Gastroesophageal sphincter (tissue), 4 donors: ENCODE results near the gene CDC42BPB. TPM values are rescaled to one million over a fixed set of nuclear protein-coding genes. Genes with fewer than 3 reads are reported as not detected.

Experiments
- ATAC-seq: fragments of 150-250 bp; one replicate; pipeline ENCODE4 v1.9.1; 2016; ENCODE audit warnings: mild to moderate bottlenecking, moderate library complexity
- H3K27ac ChIP-seq, 4 donors: fragments of 200-600 bp; sonication (generic) in 3 of 4; 1 replicate in 3 of 4; 2 replicates in 1 of 4; pipeline ENCODE4 v1.5.1; 2016 to 2019
- H3K27me3 ChIP-seq: fragments of 200-600 bp; sonication (generic); one replicate; pipeline ENCODE4 v1.5.1; 2019
- H3K36me3 ChIP-seq, 2 donors: fragments of 200-600 bp; sonication (generic); one replicate each; pipeline ENCODE4 v1.5.1; 2019; ENCODE audit warnings: control low read depth in 1 of 2
- H3K4me1 ChIP-seq, 3 donors: fragments of 200-600 bp; sonication (generic); 1 replicate in 2 of 3; 2 replicates in 1 of 3; pipeline ENCODE4 v1.5.1; 2016 to 2019; ENCODE audit warnings: control low read depth in 2 of 3
- H3K4me3 ChIP-seq, 2 donors: fragments of 200-600 bp; sonication (generic); one replicate each; pipeline ENCODE4 v1.5.1; 2019; ENCODE audit warnings: mild to moderate bottlenecking in 1 of 2, moderate library complexity in 1 of 2
- H3K9me3 ChIP-seq, 3 donors: fragments of 200-600 bp; sonication (generic); one replicate each; pipeline ENCODE4 v1.5.1; 2017 to 2019; ENCODE audit warnings: control low read depth in 2 of 3
- CTCF ChIP-seq, 4 experiments: fragments of 200-600 bp in 2 of 4; fragments of 450-650 bp in 2 of 4; sonication (generic) in 1 of 4; IDR thresholded peaks; one replicate each; pipeline ENCODE4 v1.5.1; 2017 to 2019; ENCODE audit warnings: antibody characterized with exemption in 4 of 4, mild to moderate bottlenecking in 2 of 4, moderate library complexity in 2 of 4
- EP300 ChIP-seq: sonication (generic); formaldehyde crosslinking; IDR thresholded peaks from one replicate; pipeline ENCODE4 v1.6.1; 2017; ENCODE audit warnings: antibody characterized with exemption, mild to moderate bottlenecking
- POLR2A ChIP-seq, 2 donors: fragments of 450-650 bp; IDR thresholded peaks; one replicate each; pipeline ENCODE4 v1.6.1; 2017; ENCODE audit warnings: antibody characterized with exemption in 2 of 2, mild to moderate bottlenecking in 2 of 2, moderate library complexity in 1 of 2
- POLR2AphosphoS5 ChIP-seq: sonication (generic); formaldehyde crosslinking; IDR thresholded peaks from one replicate; pipeline ENCODE4 v1.6.1; 2017; ENCODE audit warnings: antibody characterized with exemption
- WGBS, 2 donors: methylation state at CpG; one replicate each; pipeline ENCODE4 v1.1.5; 2018; ENCODE audit warnings: low coverage in 1 of 2; 5-methylcytosine and 5-hydroxymethylcytosine counted together
- total RNA-seq, 4 donors: library from RNA; depleted of rRNA; stranded (reverse); fragments of >200 nt; gene quantifications; one replicate each; pipeline ENCODE4 v1.1.0, GENCODE V29; 2016

The CDC42BPB gene
- total RNA-seq, 4 donors from 2014 or later, result 86.7 to 151 (median 97.3) TPM

- no peak overlapping the region for H3K27ac ChIP-seq
- H3K4me1 ChIP-seq, result peaks cover 0 to 16% (median 14%) of the 10 kb centered on the region in 3 donors
- 96% methylated on average over 12 of the region's 15 CpGs; no CpG with 5 or more reads in 1 of the 2 donors for WGBS, 2 donors
- no peaks in the 10 kb centered on the region for H3K9me3 ChIP-seq
- H3K4me3 ChIP-seq, result no peak overlapping the region
- TF ChIP-seq CTCF (IDR thresholded peaks at IDR 0.05), result no peak
- TF ChIP-seq POLR2A (IDR thresholded peaks at IDR 0.05), result no peak
- no peak for TF ChIP-seq POLR2AphosphoS5
- TF ChIP-seq EP300, result no peak
- peaks cover 0 to 45% of the 10 kb centered on the region in 2 donors for H3K36me3 ChIP-seq
- no peak for ATAC-seq
- H3K27me3 ChIP-seq, result no peaks in the 10 kb centered on the region
Measured at GRCh38 chr14:102891111-102891510, 166.2 kb downstream of the CDC42BPB start.

GRCh38 chr14:102889615-102890014 lies 167.7 kb downstream of the CDC42BPB start:
- H3K4me3 ChIP-seq, result no peak overlapping the region
- H3K9me3 ChIP-seq, result no peaks in the 10 kb centered on the region
- 83 to 96% methylated on average over 6 to 7 of the region's 7 CpGs for WGBS, 2 donors
- peaks cover 0 to 16% (median 14%) of the 10 kb centered on the region in 3 donors for H3K4me1 ChIP-seq
- H3K36me3 ChIP-seq, result peaks cover 0 to 51% of the 10 kb centered on the region in 2 donors
- no peaks in the 10 kb centered on the region for H3K27me3 ChIP-seq
- ATAC-seq, result no peak
- TF ChIP-seq POLR2AphosphoS5 (no peak), CTCF (IDR thresholded peaks at IDR 0.05) (no peak), EP300 (no peak), POLR2A (IDR thresholded peaks at IDR 0.05) (no peak)
- no peak overlapping the region for H3K27ac ChIP-seq

GRCh38 chr14:102888748-102889147 lies 168.6 kb downstream of the CDC42BPB start:
- H3K9me3 ChIP-seq, result no peaks in the 10 kb centered on the region
- H3K4me1 ChIP-seq, result peaks cover 0 to 10% (median 8%) of the 10 kb centered on the region in 3 donors
- no peak overlapping the region for H3K27ac ChIP-seq
- 88 to 100% methylated on average over 1 of the region's 1 CpG for WGBS, 2 donors
- H3K36me3 ChIP-seq, result peaks cover 0 to 51% of the 10 kb centered on the region in 2 donors
- no peak for ATAC-seq
- H3K4me3 ChIP-seq, result no peak overlapping the region
- TF ChIP-seq CTCF (IDR thresholded peaks at IDR 0.05) (no peak), EP300 (no peak), POLR2AphosphoS5 (no peak), POLR2A (IDR thresholded peaks at IDR 0.05) (no peak)
- H3K27me3 ChIP-seq, result no peaks in the 10 kb centered on the region

GRCh38 chr14:102885737-102886447 lies 171.5 kb downstream of the CDC42BPB start:
- no peak for ATAC-seq
- WGBS, 2 donors, result 93% methylated on average over 3 of the region's 22 CpGs
- TF ChIP-seq EP300, result no peak
- Histone ChIP-seq H3K27ac (no peak overlapping the region), H3K9me3 (no peaks in the 10 kb centered on the region), H3K27me3 (no peaks in the 10 kb centered on the region), H3K4me1 (no peaks in the 10 kb centered on the region), H3K36me3 (peaks cover 0 to 56% of the 10 kb centered on the region in 2 donors), H3K4me3 (no peak overlapping the region)

- Histone ChIP-seq H3K27ac (no peak overlapping the region), H3K9me3 (no peaks in the 10 kb centered on the region), H3K36me3 (peaks cover 0 to 47% of the 10 kb centered on the region in 2 donors), H3K4me3 (no peak overlapping the region), H3K27me3 (no peaks in the 10 kb centered on the region), H3K4me1 (no peaks in the 10 kb centered on the region)
- no peak for TF ChIP-seq EP300
- TF ChIP-seq POLR2AphosphoS5, result no peak
- no peak for TF ChIP-seq POLR2A (IDR thresholded peaks at IDR 0.05)
- no peak for ATAC-seq
- 95 to 97% methylated on average over 5 to 14 of the region's 14 CpGs for WGBS, 2 donors
Measured at GRCh38 chr14:102883554-102883953, 173.8 kb downstream of the CDC42BPB start.

- no peak for ATAC-seq
- Histone ChIP-seq H3K27me3 (no peaks in the 10 kb centered on the region), H3K4me3 (no peak overlapping the region), H3K36me3 (peaks cover 0 to 44% of the 10 kb centered on the region in 2 donors), H3K9me3 (no peaks in the 10 kb centered on the region), H3K27ac (no peak overlapping the region), H3K4me1 (no peaks in the 10 kb centered on the region)
- WGBS, 2 donors, result 94 to 100% methylated on average over 1 to 5 of the region's 5 CpGs
- TF ChIP-seq POLR2AphosphoS5, result no peak
- TF ChIP-seq POLR2A (IDR thresholded peaks at IDR 0.05), result no peak
- no peak for TF ChIP-seq EP300
- no peak for TF ChIP-seq CTCF (IDR thresholded peaks at IDR 0.05)
Measured at GRCh38 chr14:102883089-102883541, 174.2 kb downstream of the CDC42BPB start.
